Diencephalon (tissue), 1 donor: ENCODE data around the gene SREBF2. TPM values are rescaled to one million over a fixed set of nuclear protein-coding genes. Genes with fewer than 3 reads are reported as not detected.
A peak's percentile ranks its signal among the peaks of the same experiment; 100 is the strongest.

Experiments
- small RNA-seq: library from RNA; depleted of rRNA; stranded (forward); fragments of <200 nt; gene quantifications from one replicate; pipeline ENCODE3, GENCODE V24; 2014
- total RNA-seq: library from RNA; depleted of rRNA; stranded (reverse); fragments of >200 nt; gene quantifications from one replicate; pipeline ENCODE4 v1.2.3, GENCODE V29; 2014

Gene SREBF2
- 74.7 TPM for total RNA-seq

DNA sequence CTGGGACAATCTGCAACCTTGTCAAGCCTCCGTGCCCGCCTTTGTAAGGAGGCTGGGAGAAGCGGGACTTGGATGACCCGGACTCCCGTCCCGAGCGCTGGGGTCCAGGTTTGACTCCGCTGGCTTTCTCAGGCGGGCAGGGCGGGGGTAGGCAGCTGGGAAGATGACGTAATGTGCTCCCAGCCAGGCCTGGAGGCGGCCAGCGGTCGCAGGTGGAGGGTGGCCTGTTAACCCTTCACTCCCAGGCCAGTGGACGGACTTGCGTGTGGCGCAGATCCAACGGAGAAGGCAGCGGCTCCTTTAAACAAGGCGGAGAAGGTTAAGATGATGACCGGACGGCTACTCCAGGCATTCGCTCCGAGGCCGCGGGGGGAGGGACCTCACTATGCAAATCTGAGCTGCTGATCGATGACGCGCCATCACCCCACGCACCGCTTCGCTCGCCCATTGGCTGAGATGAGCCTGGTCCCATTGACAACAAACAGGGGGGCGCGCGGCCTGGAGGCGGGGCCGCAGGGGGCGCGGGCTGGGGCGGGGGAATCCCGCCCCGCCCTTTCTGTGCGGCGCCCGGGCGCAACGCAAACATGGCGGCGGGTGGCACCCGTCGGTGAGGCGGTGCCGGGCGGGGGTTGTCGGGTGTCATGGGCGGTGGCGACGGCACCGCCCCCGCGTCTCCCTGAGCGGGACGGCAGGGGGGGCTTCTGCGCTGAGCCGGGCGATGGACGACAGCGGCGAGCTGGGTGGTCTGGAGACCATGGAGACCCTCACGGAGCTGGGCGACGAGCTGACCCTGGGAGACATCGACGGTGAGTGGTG, at the start of gene SREBF2:
Gene SREBF2, plus strand, starts transcription at position 553 of the 816 bp plus-strand sequence. Its CDS starts 166 bp downstream, at position 719.

DNA sequence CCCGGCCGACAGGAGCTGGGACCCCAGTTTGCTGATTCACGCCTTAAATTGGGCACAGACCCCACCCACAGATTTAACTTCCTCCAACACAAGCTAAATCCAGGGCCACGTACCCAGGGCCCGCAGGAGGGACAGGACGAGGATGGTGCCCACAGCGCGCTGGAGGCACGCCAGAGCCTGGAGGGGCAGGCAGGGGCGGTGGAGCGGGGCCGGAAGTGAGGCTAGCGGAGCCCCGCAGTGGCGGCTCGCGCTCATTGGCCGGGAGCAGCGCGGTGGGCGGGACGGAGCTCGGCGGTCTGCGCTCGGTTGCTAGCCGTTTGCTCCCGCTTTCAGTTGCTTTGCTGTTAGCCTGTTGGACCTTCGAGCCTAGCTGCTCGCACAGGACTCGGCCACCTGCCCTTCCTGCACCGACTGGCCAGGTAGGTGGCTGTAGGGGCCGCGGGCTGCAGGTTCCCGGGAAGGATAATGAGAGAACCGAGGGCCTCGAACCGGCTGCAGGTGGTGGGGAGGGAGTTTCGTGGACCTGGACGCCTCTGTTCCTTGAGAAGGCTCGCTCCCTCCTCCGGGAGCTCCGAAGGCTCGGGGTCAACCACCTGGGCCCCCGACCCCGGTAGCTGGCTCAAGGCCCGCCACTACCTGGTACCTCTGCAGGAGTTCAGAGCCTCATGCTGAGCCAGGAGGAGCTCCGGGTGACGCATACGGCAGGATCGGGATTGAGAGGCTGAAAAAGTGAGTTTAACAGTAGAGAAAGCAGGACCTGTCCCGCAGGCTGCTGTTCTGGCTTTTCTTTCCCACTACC, 32.4 kb upstream of the SREBF2 start, which contains the start of gene CCDC134:
Gene CCDC134, plus strand, starts transcription at position 332 of the 799 bp plus-strand sequence. CDS start 8,212 bp downstream, outside the sequence.

DNA sequence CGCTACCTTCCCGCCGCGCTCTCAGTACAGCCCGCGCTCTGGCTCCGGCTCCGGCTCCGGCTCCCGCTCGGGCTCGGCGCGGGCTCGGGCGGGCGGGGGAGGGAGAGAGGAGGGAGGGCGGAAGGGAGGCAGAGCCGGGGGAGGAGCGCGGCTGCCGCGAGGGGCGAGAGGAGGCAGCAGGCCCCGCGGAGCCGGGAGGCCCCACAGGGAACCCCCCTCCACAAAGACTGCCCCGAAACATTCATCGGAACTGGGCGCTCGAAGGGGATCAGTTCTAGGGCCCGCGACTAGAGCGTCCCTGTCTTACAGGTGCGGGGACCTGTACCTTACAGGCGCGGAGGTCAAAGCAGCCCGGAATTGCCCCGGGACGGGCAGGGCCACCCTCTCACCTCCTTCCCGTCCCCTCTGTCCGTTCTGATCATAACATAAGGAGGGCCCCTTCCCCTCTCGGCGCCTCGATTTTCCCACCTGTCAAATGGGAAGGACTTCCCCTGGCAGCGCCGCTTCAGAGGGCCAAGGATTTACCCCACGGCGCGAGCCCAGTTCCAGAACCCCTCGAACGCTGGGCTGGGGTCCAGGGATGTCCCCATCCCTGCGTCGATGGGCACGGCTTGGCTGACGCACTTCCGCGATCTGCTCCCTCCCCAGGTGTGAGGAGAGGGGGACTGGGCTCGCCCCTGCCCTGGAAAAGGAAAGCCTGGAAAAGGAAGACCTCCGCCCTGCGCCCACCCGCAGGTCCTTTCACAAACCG, 82.3 kb downstream of the SREBF2 start, which contains the start of gene SHISA8:
Gene SHISA8, minus strand, starts transcription at position 40 of the 751 bp plus-strand sequence. CDS start 407 bp downstream, outside the sequence.

DNA sequence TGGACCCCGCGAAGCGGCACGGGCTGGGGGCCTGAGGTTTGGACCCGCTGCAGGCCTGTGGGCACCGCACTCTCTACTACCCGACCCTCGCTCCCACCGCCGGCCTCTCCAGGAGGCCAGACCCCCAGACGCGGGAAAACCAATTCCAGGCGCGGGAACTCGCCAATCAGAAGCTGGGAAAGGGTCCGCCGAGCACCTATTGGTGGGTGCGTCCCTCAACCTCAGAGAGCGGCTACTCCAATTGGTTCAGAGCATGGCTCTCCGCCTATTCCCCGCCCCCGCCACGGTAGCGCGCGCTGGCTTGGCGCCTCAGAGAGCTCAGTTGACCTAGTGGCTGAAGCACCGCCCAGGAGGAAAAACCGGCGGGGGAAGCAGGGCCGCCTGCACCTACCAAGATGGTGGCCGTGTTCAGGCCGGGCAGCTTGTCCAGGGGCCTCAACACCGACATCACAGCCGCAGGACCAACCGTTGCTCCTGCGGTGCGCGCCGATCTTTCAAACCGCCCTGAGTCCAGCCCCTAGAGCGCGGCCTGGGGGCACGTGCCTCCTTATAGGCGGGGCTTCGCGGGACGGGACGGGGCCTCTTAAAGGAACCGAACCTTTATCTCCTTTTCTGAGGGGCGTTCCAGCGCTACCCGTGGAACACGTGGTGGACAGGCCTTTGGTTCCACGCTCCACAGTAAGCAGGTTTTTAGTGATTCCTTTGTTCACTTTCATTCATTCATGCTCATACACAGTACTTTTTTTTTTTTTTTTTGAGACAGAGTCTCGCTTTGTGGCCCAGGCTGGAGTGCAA, 113.9 kb downstream of the SREBF2 start, which contains the start of gene CENPM:
Gene CENPM, minus strand, starts transcription at position 524 of the 795 bp plus-strand sequence. Its CDS starts 76 bp downstream, at position 448.

DNA sequence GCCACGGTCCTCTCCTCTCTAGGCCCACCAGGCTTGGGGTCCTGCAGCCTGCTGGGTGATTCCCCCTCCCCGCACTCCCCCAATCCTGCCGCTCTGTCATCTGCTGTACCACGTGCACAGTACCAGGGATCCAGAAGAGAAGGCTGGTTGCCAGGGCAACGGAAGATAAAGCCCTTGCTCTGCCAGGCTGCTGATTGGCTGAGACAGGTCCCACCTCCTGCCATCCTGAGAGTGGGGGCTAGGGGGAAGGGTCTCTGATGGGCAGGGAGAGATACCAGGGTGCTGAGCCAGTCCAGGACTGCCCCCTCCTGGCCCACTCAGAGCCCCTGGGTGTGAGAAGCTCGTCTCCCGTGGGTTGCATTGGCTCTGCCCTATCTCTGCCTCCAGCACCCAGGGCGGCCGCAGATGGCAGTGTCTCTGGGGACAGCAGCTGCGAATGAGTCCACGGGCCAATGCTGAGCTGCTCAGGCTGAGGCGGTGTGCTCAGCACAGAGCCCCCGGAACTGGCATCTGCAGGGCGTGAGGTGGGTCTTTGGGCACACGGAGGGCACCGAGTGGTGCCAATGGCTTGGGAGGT, 119.1 kb downstream of the SREBF2 start, which contains the start of gene SMIM45:
Gene SMIM45, plus strand, starts transcription at position 253 of the 577 bp plus-strand sequence.

Small RNA genes within 50 kb of the gene (small RNA-seq; reads per million reads assigned to genes)
- gene MIR33A, result 1.5 reads per million, percentile 83 among the genes with 10 or more reads in this experiment

Other genes with a start within 250 kb of the SREBF2 start
- gene PMM1, start 243.3 kb upstream of the SREBF2 start, total RNA-seq, result 27.2 TPM
- 27.7 TPM for gene DESI1, start 212.1 kb upstream of the SREBF2 start, total RNA-seq
- gene XRCC6, start 211.8 kb upstream of the SREBF2 start, total RNA-seq, result 216 TPM
- 116 TPM for gene SNU13, start 144.2 kb upstream of the SREBF2 start, total RNA-seq
- 1.6 TPM for gene MEI1, start 133.6 kb upstream of the SREBF2 start, total RNA-seq
- gene CCDC134, start 32.4 kb upstream of the SREBF2 start, total RNA-seq, result 18.9 TPM
- gene SHISA8, start 82.0 kb downstream of the SREBF2 start, total RNA-seq, result not detected
- gene TNFRSF13C, start 93.7 kb downstream of the SREBF2 start, total RNA-seq, result 0.46 TPM
- 8.1 TPM for gene CENPM, start 114.0 kb downstream of the SREBF2 start, total RNA-seq
- gene SEPTIN3, start 136.3 kb downstream of the SREBF2 start, total RNA-seq, result 180 TPM
- 4.2 TPM for gene WBP2NL, start 165.7 kb downstream of the SREBF2 start, total RNA-seq
- 17.1 TPM for gene NAGA, start 237.7 kb downstream of the SREBF2 start, total RNA-seq
- gene PHETA2, start 241.1 kb downstream of the SREBF2 start, total RNA-seq, result 3.5 TPM
- gene SMDT1, start 246.6 kb downstream of the SREBF2 start, total RNA-seq, result 19.1 TPM